NOMO-1 (cell line): Measurements from ENCODE around the gene ARSA.
"Not testable (repeated sequence)": the region's sequence is repeated elsewhere in the genome, so short reads cannot be mapped to it uniquely, and the experiment has no call there.

Experiments
- DNase-seq, 2 experiments: peaks; one replicate each; lab custom pipeline; 2025; ENCODE audit not compliant: unreplicated experiment in 2 of 2; lab: John Stamatoyannopoulos, UW

Gene ARSA

GRCh38 chr22:50656122-50657070 is 28.4 kb upstream of the ARSA start:
- no peak for DNase-seq

GRCh38 chr22:50654664-50655063 is 26.7 kb upstream of the ARSA start:
- not testable (repeated sequence) for DNase-seq

GRCh38 chr22:50653256-50653655 is 25.3 kb upstream of the ARSA start:
- no peak for DNase-seq

GRCh38 chr22:50643821-50644101 is 15.8 kb upstream of the ARSA start:
- DNase-seq: not testable (repeated sequence)

GRCh38 chr22:50643021-50643820 is 15.3 kb upstream of the ARSA start:
- DNase-seq: not testable (repeated sequence)

GRCh38 chr22:50641696-50642607 is 14.0 kb upstream of the ARSA start:
- DNase-seq: no peak

- no peak for DNase-seq
Measured at GRCh38 chr22:50640857-50641647, 13.1 kb upstream of the ARSA start.

GRCh38 chr22:50640296-50640695 is 12.3 kb upstream of the ARSA start:
- DNase-seq: not testable (repeated sequence)

- no peak for DNase-seq
Measured at GRCh38 chr22:50635591-50635990, 7.6 kb upstream of the ARSA start.

- DNase-seq: no peak
Measured at GRCh38 chr22:50633771-50634170, 5.8 kb upstream of the ARSA start.

GRCh38 chr22:50633086-50633485 is 5.1 kb upstream of the ARSA start:
- DNase-seq: no peak

- no peak for DNase-seq
Measured at GRCh38 chr22:50630376-50630775, 2.4 kb upstream of the ARSA start.

- peak in 1 of 2 experiments; percentile 58 for DNase-seq
Measured at GRCh38 chr22:50628543-50629134, 687 bp upstream of the ARSA start.

GRCh38 chr22:50626850-50627641 is 906 bp downstream of the ARSA start:
- no peak for DNase-seq

- DNase-seq: no peak
Measured at GRCh38 chr22:50626314-50626849, 1.6 kb downstream of the ARSA start.

- no peak for DNase-seq
Measured at GRCh38 chr22:50625568-50626313, 2.2 kb downstream of the ARSA start.

- no peak for DNase-seq
Measured at GRCh38 chr22:50625131-50625567, 2.8 kb downstream of the ARSA start.
